CD14-positive monocyte (primary cell): ENCODE measurements around the gene CD226. TPM values are rescaled to one million over a fixed set of nuclear protein-coding genes. Genes with fewer than 3 reads are reported as not detected.
A peak's percentile ranks its signal among the peaks of the same experiment; 100 is the strongest.

Experiments
- DNase-seq, 3 donors: peaks; one replicate each; pipeline ENCODE4 v3.0.0-alpha.2; 2011 to 2022
- H2AFZ ChIP-seq: 2 replicates; pipeline ENCODE4 v1.6.0; 2012; ENCODE audit warnings: mild to moderate bottlenecking, low read depth, low read length, inconsistent platforms; ENCODE audit not compliant: insufficient read depth, poor library complexity, severe bottlenecking
- H3K27ac ChIP-seq, 2 donors: 1 replicate in 1 of 2; 2 replicates in 1 of 2; pipeline ENCODE4 v1.5.1; 2012 to 2013; ENCODE audit warnings: low read length in 2 of 2, control low read depth in 1 of 2, inconsistent platforms in 1 of 2, low read depth in 1 of 2, mild to moderate bottlenecking in 1 of 2
- H3K27me3 ChIP-seq, 2 donors: one replicate each; pipeline versions ENCODE4 v1.6.0 to v1.6.1; 2011 to 2013; ENCODE audit warnings: low read length in 2 of 2; ENCODE audit not compliant: control insufficient read depth in 2 of 2, insufficient read depth in 2 of 2
- H3K36me3 ChIP-seq, 2 donors: replicated peaks in 1 of 2; 1 replicate in 1 of 2; 2 replicates in 1 of 2; pipeline versions ENCODE4 v1.5.1 to v1.6.1; 2012 to 2013; ENCODE audit warnings: low read length in 2 of 2, control low read depth in 1 of 2, inconsistent platforms in 1 of 2, mild to moderate bottlenecking in 1 of 2; ENCODE audit not compliant: insufficient read depth in 2 of 2, control insufficient read depth in 1 of 2
- H3K4me1 ChIP-seq, 2 donors: 1 replicate in 1 of 2; 2 replicates in 1 of 2; pipeline versions ENCODE4 v1.5.1 to v1.6.1; 2012 to 2013; ENCODE audit warnings: low read length in 2 of 2, control low read depth in 1 of 2, inconsistent platforms in 1 of 2, mild to moderate bottlenecking in 1 of 2, moderate library complexity in 1 of 2; ENCODE audit not compliant: insufficient read depth in 2 of 2, control insufficient read depth in 1 of 2
- H3K4me2 ChIP-seq: replicated peaks from 2 replicates; pipeline ENCODE3; 2012; ENCODE audit warnings: low read length, moderate library complexity, mild to moderate bottlenecking; ENCODE audit not compliant: poor library complexity, severe bottlenecking; ENCODE audit errors: extremely low read depth
- H3K4me3 ChIP-seq, 3 experiments: fragments of 200-600 bp in 1 of 3; sonication (generic) in 1 of 3; replicated peaks in 1 of 3; 1 replicate in 2 of 3; 2 replicates in 1 of 3; pipeline ENCODE4 v1.5.1; 2011 to 2013; ENCODE audit warnings: low read length in 3 of 3, mild to moderate bottlenecking in 3 of 3, control low read depth in 2 of 3, low read depth in 2 of 3, inconsistent platforms in 1 of 3, moderate library complexity in 1 of 3
- H3K79me2 ChIP-seq: 2 replicates; pipeline ENCODE4 v1.6.0; 2012; ENCODE audit warnings: mild to moderate bottlenecking, control low read depth, inconsistent platforms, low read length, moderate library complexity; ENCODE audit not compliant: insufficient read depth
- H3K9ac ChIP-seq: 2 replicates; pipeline ENCODE4 v1.6.0; 2017; ENCODE audit warnings: low read length, mild to moderate bottlenecking; ENCODE audit not compliant: insufficient read depth, poor library complexity, severe bottlenecking
- H3K9me3 ChIP-seq, 2 donors: replicated peaks in 1 of 2; 1 replicate in 1 of 2; 2 replicates in 1 of 2; pipeline versions ENCODE4 v1.5.1 to v1.6.1; 2012 to 2013; ENCODE audit warnings: low read length in 2 of 2, control low read depth in 1 of 2; ENCODE audit not compliant: control insufficient read depth in 1 of 2, insufficient read depth in 1 of 2
- H4K20me1 ChIP-seq: 2 replicates; pipeline ENCODE4 v1.6.0; 2012; ENCODE audit warnings: mild to moderate bottlenecking, low read length, control low read depth, moderate library complexity; ENCODE audit not compliant: insufficient read depth
- H3K27ac Mint-ChIP-seq, 7 donors: one replicate each; pipeline ENCODE4 v1.8.0; 2020; ENCODE audit warnings: mild to moderate bottlenecking in 7 of 7, mixed read lengths in 7 of 7, moderate library complexity in 6 of 7, inconsistent platforms in 2 of 7
- H3K27me3 Mint-ChIP-seq, 3 donors: one replicate each; pipeline ENCODE4 v1.8.0; 2021 to 2022; ENCODE audit warnings: low read depth in 3 of 3, mild to moderate bottlenecking in 3 of 3, mixed read lengths in 3 of 3, moderate library complexity in 3 of 3, inconsistent platforms in 1 of 3
- H3K36me3 Mint-ChIP-seq, 2 donors: one replicate each; pipeline ENCODE4 v1.8.0; 2020; ENCODE audit warnings: mixed read lengths in 2 of 2, inconsistent platforms in 1 of 2, mild to moderate bottlenecking in 1 of 2
- H3K4me1 Mint-ChIP-seq: one replicate; pipeline ENCODE4 v1.8.0; 2020; ENCODE audit warnings: mild to moderate bottlenecking, mixed read lengths
- H3K4me3 Mint-ChIP-seq, 2 donors: one replicate each; pipeline ENCODE4 v1.8.0; 2020; ENCODE audit warnings: mild to moderate bottlenecking in 2 of 2, mixed read lengths in 2 of 2, moderate library complexity in 1 of 2
- H3K9me3 Mint-ChIP-seq, 7 donors: one replicate each; pipeline ENCODE4 v1.8.0; 2020 to 2022; ENCODE audit warnings: mixed read lengths in 7 of 7, mild to moderate bottlenecking in 6 of 7, moderate library complexity in 6 of 7, inconsistent platforms in 2 of 7
- CTCF ChIP-seq: fragments of 200-600 bp; IDR thresholded peaks from one replicate; pipeline ENCODE4 v1.8.0; 2022; ENCODE audit warnings: antibody characterized with exemption, mild to moderate bottlenecking
- WGBS: methylation state at CpG from one replicate; pipeline ENCODE4 v1.1.5; 2013; ENCODE audit warnings: missing lambda C conversion rate; ENCODE audit not compliant: insufficient coverage; 5-methylcytosine and 5-hydroxymethylcytosine counted together
- intact Hi-C, 2 donors: fragments of 100-400 bp; cut with micrococcal nuclease; formaldehyde crosslinking; loops; one replicate each; pipeline versions ENCODE4 v1.15.0 to v1.15.1; 2023
- polyA plus RNA-seq, 3 donors: library from polyadenylated mRNA; depleted of rRNA in 1 of 3; unstranded in 2 of 3; stranded (reverse) in 1 of 3; fragments of 300-500 nt in 2 of 3; fragments of >200 nt in 1 of 3; fragmentation: Illumina TruSeq in 2 of 3; gene quantifications; 1 replicate in 2 of 3; 2 replicates in 1 of 3; pipeline ENCODE4 v1.2.3, GENCODE V29; 2012 to 2021

CD226 gene
- polyA plus RNA-seq, 3 donors, result 0.53 to 1.1 (median 0.65) TPM

DNA sequence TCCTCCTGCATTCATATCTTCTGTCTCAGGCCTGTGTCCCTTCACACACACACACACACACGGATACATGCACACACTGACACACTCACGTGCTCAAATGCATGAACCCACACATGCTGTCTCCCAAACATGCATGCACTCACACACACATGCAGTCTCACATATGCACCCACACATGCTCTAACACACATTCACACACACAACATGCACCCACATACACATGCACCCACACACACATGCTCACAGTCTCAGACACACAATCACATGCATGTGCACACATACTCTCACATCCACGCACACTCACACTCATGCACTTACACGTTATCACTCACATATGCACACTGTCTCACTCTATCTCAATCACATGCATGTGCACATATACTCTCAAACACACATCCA is 1.9 kb upstream of the CD226 start:
- Histone ChIP-seq H3K9me3 (no peaks in the 10 kb centered on the region), H3K4me3 (no peak overlapping the region), H3K4me1 (peaks cover 28 to 32% of the 10 kb centered on the region in 2 donors), H3K9ac (no peak overlapping the region), H3K79me2 (no peaks in the 10 kb centered on the region), H4K20me1 (no peaks in the 10 kb centered on the region), H3K4me2 (no peak overlapping the region), H3K27ac (peak overlapping the region in 1 of 2 donors; percentile 84), H2AFZ (no peak overlapping the region), H3K27me3 (no peaks in the 10 kb centered on the region), H3K36me3 (no peaks in the 10 kb centered on the region)
- Mint-ChIP-seq H3K27me3 (no peaks in the 10 kb centered on the region), H3K9me3 (no peaks in the 10 kb centered on the region), H3K4me1 (peaks cover 8% of the 10 kb centered on the region), H3K4me3 (no peak overlapping the region), H3K27ac (no peak overlapping the region), H3K36me3 (no peaks in the 10 kb centered on the region)
- no peak for TF ChIP-seq CTCF
- DNase-seq, result peak in 1 of 3 donors; percentile 19
- WGBS, result 91% methylated on average over 4 of the region's 4 CpGs
- intact Hi-C loops, result no loop called here

- no peak for TF ChIP-seq CTCF
- intact Hi-C loops, result no loop called here
- H3K4me2 ChIP-seq, result peak overlapping the region; percentile 13
Observed at GRCh38 chr18:69948919-69949537, 1.4 kb upstream of the CD226 start.

More at GRCh38 chr18:69948919-69949537, 1.4 kb upstream of the CD226 start:
- no peaks in the 10 kb centered on the region for H3K27me3 Mint-ChIP-seq
- WGBS, result 16% methylated on average over 8 of the region's 15 CpGs
- Histone ChIP-seq H3K27ac (peak overlapping the region; percentile 32 to 84), H3K4me1 (peaks cover 28 to 32% of the 10 kb centered on the region in 2 donors), H3K27me3 (no peaks in the 10 kb centered on the region), H4K20me1 (no peaks in the 10 kb centered on the region), H3K4me3 (no peak overlapping the region), H3K79me2 (no peaks in the 10 kb centered on the region), H3K9me3 (no peaks in the 10 kb centered on the region), H3K9ac (peak overlapping the region; percentile 34), H2AFZ (no peak overlapping the region), H3K36me3 (no peaks in the 10 kb centered on the region)
- no peak overlapping the region for H3K4me3 Mint-ChIP-seq
- H3K4me1 Mint-ChIP-seq, result peaks cover 6% of the 10 kb centered on the region
- no peaks in the 10 kb centered on the region for H3K36me3 Mint-ChIP-seq
- peak; percentile 85 to 98 (median 95) for DNase-seq
- H3K27ac Mint-ChIP-seq, result no peak overlapping the region
- no peaks in the 10 kb centered on the region for H3K9me3 Mint-ChIP-seq
